ENCODE measurements around the gene MAP4K1.

- TF ChIP-seq POLR2AphosphoS5 (IDR thresholded peaks at IDR 0.05; ENCODE audit: borderline replicate concordance, low read depth, low read length): no peak
- no peak for TF ChIP-seq EZH2 (IDR thresholded peaks at IDR 0.05)
- TF ChIP-seq FOXP2 (optimal IDR thresholded peaks at IDR 0.05; ENCODE audit: control extremely low read depth, extremely low read length, insufficient read depth): no peak
Measured at GRCh38 chr19:38655148-38655824, 37.5 kb upstream of the MAP4K1 start.

All from SK-N-MC (cell line).